ENCODE results near the gene TMEM190. TPM values are rescaled to one million over a fixed set of nuclear protein-coding genes. Genes with fewer than 3 reads are reported as not detected.

TMEM190 gene
- total RNA-seq, 4 donors from 2014 or later: not detected

DNA sequence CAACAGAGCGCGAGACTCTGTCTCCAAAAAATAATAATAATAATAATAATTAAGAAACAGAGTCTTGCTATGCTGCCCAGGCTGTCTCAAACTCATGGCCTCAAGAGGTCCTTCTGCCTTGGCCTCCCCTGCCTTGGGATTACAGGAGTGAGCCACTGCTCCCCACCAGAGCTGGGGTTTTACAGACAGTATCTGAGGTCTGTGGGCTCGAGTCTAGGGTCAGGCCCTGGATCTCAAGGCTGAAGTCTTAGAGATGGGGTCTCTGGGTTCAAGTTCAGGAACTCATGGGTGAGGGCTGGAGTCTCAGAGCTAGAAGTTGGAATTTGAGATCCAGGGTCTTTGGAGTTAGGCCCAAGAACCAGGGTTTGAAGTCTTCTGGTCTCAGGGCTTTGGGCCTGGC lies 9.8 kb upstream of the TMEM190 start:
- peaks cover 34 to 43% (median 38%) of the 10 kb centered on the region in 3 donors for H3K27me3 ChIP-seq
- H3K36me3 ChIP-seq: no peaks in the 10 kb centered on the region
- no peaks in the 10 kb centered on the region for H3K9me3 ChIP-seq
- H3K27ac ChIP-seq: no peak overlapping the region
- ATAC-seq (no peak), DNase-seq (no peak)
- no peaks in the 10 kb centered on the region for H3K4me1 ChIP-seq
- no peak for TF ChIP-seq POLR2A (IDR thresholded peaks at IDR 0.05)
- TF ChIP-seq, protein P1, sequence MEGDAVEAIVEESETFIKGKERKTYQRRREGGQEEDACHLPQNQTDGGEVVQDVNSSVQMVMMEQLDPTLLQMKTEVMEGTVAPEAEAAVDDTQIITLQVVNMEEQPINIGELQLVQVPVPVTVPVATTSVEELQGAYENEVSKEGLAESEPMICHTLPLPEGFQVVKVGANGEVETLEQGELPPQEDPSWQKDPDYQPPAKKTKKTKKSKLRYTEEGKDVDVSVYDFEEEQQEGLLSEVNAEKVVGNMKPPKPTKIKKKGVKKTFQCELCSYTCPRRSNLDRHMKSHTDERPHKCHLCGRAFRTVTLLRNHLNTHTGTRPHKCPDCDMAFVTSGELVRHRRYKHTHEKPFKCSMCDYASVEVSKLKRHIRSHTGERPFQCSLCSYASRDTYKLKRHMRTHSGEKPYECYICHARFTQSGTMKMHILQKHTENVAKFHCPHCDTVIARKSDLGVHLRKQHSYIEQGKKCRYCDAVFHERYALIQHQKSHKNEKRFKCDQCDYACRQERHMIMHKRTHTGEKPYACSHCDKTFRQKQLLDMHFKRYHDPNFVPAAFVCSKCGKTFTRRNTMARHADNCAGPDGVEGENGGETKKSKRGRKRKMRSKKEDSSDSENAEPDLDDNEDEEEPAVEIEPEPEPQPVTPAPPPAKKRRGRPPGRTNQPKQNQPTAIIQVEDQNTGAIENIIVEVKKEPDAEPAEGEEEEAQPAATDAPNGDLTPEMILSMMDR (IDR thresholded peaks at IDR 0.05 in 4 of 5, conservative IDR thresholded peaks at IDR 0.05 in 1 of 5): no peak
- in situ Hi-C loops (cut with MboI; ENCODE audit: low sequenced_read_pairs in 4 of 4): no loop called here
- H3K4me3 ChIP-seq: no peak overlapping the region
- intact Hi-C loops (cut with DNase I; ENCODE audit: low total_unique reads): no loop called here

DNA sequence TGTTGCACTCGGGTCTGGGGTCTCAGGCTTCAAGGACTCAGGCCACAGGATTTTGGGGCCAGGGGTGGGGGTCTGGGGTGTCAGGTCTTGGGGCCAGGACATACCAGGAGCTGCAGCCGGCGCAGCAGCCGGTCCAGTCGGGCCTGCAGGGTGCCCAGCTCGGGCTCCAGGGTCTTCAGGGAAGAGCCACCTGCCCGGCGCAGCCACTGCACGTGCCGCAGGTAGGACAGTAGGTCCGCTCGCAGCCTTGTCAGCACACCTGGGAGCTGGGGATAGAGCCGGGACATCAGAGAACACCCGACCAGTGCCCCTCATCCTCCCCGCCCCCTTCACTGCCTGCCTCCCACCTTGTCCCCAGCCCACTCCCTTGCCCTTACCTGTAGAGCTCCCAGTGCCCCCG lies 8.5 kb upstream of the TMEM190 start:
- Histone ChIP-seq H3K4me1 (no peaks in the 10 kb centered on the region), H3K36me3 (no peaks in the 10 kb centered on the region), H3K9me3 (no peaks in the 10 kb centered on the region), H3K27ac (no peak overlapping the region), H3K4me3 (no peak overlapping the region), H3K27me3 (peaks cover 41 to 56% (median 51%) of the 10 kb centered on the region in 3 donors)
- in situ Hi-C loops (cut with MboI; ENCODE audit: low sequenced_read_pairs in 4 of 4) (no loop called here), intact Hi-C loops (cut with DNase I; ENCODE audit: low total_unique reads) (no loop called here)
- ATAC-seq: no peak
- DNase-seq: no peak
- TF ChIP-seq POLR2A (IDR thresholded peaks at IDR 0.05): no peak
- TF ChIP-seq, protein P1 (IDR thresholded peaks at IDR 0.05 in 4 of 5, conservative IDR thresholded peaks at IDR 0.05 in 1 of 5): no peak

DNA sequence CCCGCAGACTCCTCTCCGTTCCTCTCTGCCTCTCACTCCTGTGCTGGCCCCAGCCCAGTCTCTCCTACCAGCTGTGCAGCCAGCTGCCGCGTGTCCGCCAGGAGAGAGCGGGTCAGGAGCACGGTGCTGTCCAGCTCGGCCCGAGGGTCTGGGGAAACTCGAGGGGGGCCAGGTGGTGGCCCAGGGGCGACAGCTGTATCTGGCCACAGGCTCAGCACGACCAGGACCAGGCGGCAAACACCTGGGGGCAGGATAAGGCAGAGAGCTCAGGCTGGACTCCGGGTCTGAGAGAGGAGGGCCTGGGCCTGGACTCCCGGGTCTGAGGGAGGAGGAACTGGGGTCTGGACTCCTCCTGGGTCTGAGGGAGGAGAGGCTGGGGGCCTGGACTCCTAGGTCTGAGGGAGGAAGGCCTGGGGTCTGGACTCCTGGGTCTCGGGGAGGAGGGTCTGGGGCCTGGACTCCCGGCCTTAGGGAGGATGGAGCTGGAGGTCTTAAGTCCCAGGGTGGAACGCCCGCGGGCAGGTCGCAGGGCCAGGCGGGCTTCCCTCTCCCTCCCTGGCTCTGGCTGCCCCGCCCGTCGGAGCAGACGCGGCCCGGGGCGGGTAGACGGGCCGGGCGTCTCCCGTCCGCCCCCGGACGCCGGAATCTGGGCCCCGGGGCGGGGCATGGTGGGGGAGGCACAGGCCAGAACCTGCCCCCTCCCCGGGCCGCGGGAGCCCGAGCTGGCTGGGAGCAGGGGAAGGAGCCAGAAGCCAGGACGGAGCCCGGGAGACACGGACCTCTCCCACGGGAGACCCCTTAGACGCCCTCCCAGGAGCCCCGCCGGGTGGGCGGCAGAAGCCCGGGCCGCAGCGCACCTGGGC lies 7.7 kb upstream of the TMEM190 start:
- Histone ChIP-seq H3K9me3 (no peaks in the 10 kb centered on the region), H3K4me1 (no peaks in the 10 kb centered on the region), H3K27me3 (peaks cover 48 to 65% (median 59%) of the 10 kb centered on the region in 3 donors), H3K36me3 (no peaks in the 10 kb centered on the region), H3K4me3 (no peak overlapping the region), H3K27ac (no peak overlapping the region)
- no peak for DNase-seq
- intact Hi-C loops (cut with DNase I; ENCODE audit: low total_unique reads) (no loop called here), in situ Hi-C loops (cut with MboI; ENCODE audit: low sequenced_read_pairs in 4 of 4) (no loop called here)
- no peak for TF ChIP-seq POLR2A (IDR thresholded peaks at IDR 0.05)
- TF ChIP-seq, protein P1 (IDR thresholded peaks at IDR 0.05 in 4 of 5, conservative IDR thresholded peaks at IDR 0.05 in 1 of 5): no peak
- ATAC-seq: no peak

DNA sequence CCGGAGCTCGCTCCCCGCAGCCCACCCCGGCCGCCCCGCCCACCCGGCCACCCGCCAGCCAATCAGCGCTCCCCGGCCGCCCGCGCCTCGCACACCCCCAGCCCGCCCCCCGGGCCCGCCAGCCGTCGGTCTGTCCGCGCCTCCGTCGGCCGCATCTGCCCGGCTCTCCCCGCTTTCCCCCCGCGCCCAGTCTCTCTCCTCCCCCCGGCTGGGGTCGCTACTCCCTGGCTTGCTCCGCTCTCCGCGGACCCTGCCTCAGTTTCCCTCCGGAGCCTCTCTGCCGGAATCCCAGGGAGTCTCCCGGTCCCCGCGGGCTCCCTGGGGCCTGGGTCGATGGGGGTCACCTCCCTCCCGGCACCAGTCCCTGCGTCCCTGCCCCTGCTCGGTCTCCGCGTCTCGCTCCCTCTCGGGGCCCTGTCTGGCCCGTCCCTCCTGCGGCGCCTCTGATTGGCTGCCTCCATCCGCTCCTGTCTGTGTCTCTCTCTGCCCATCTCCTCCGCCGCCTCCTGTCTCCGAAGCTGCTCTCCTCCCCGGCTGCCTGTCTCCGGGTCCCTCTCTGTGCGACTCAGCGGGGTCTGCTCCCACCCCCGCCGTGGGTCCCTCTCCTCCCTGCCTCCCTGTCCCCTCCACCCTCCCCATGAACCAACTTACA lies 6.8 kb upstream of the TMEM190 start:
- TF ChIP-seq POLR2A (IDR thresholded peaks at IDR 0.05): no peak
- TF ChIP-seq, protein P1 (IDR thresholded peaks at IDR 0.05 in 4 of 5, conservative IDR thresholded peaks at IDR 0.05 in 1 of 5): no peak
- DNase-seq (no peak), ATAC-seq (no peak)
- intact Hi-C loops (cut with DNase I; ENCODE audit: low total_unique reads): no loop called here
- Histone ChIP-seq H3K4me3 (peak overlapping the region in 1 of 4 donors; percentile 11), H3K27me3 (peaks cover 56 to 72% (median 68%) of the 10 kb centered on the region in 3 donors), H3K36me3 (no peaks in the 10 kb centered on the region), H3K9me3 (no peaks in the 10 kb centered on the region), H3K27ac (no peak overlapping the region), H3K4me1 (no peaks in the 10 kb centered on the region)
- in situ Hi-C loops (cut with MboI; ENCODE audit: low sequenced_read_pairs in 4 of 4): loop anchor here in 1 of 4 donors (10.0 kb wide), 1 partner anchor 295 kb away; no protein-coding TSS in a partner anchor
